A549 treated with GW870086 at 1 μM for 4 hours (cell line): Measurements from ENCODE around the gene CIDEC. TPM values are rescaled to one million over a fixed set of nuclear protein-coding genes. Genes with fewer than 3 reads are reported as not detected.

Source experiments
- total RNA-seq: library from RNA; stranded (reverse); fragments of 200-300 nt; extraction: Qiagen RNA extraction; gene quantifications from 5 replicates; pipeline ENCODE4 v1.2.3, GENCODE V29; 2022; ENCODE audit warnings: low read depth

Gene CIDEC
- 35.1 to 45.7 TPM (median 37.0 TPM) in 5 replicates for total RNA-seq

GRCh38 chr3:9879830-9880549 is at the start of gene CIDEC:
Gene CIDEC (minus strand): TSS chr3:9880253. CDS start chr3:9878486, 1,767 bp downstream.

DNA sequence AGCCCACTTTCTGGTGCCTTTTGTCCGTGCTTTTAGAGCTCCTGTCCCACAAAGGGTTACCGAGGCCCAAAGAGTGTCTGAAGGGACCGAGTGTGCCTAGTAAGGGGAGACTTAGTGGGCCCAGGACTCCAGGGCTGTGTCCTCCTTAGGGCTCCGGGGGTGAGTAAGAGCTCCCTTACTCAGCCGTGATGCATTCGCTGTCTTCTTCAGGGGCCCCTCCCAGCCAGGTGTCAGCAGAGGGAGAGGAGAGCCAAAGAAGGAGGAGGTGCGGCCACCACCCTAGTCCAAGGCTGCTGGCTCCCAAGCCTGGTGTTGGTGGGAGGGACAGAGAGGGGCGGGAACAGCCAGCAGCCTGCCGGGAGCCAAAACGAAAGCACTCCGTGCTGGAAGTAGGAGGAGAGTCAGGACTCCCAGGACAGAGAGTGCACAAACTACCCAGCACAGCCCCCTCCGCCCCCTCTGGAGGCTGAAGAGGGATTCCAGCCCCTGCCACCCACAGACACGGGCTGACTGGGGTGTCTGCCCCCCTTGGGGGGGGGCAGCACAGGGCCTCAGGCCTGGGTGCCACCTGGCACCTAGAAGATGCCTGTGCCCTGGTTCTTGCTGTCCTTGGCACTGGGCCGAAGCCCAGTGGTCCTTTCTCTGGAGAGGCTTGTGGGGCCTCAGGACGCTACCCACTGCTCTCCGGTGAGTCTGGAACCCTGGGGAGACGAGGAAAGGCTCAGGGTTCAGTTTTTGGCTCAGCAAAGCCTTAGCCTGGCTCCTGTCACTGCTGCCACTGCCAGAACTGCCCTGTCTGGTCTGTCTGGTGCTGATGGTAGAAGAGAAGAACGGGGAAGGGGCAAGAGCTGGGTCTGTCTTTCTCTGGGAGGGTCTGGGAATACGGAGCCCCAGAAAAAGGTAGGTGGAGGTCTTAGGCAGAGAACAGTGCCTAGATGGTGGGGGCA is 37.0 kb upstream of the CIDEC start, which contains the start of gene IL17RC:
IL17RC (plus strand) TSS at position 365 of the 947 bp plus-strand sequence; CDS start at position 583, 218 bp downstream.

GRCh38 chr3:9902372-9903237 is 22.6 kb upstream of the CIDEC start, which contains the start of gene IL17RE:
Gene IL17RE (plus strand): TSS chr3:9902848. CDS start chr3:9902933, 85 bp downstream.

GRCh38 chr3:9890249-9891071 is 10.4 kb upstream of the CIDEC start, which contains the start of gene JAGN1:
Gene JAGN1 (plus strand): TSS chr3:9890610. CDS start chr3:9890723, 113 bp downstream.

DNA sequence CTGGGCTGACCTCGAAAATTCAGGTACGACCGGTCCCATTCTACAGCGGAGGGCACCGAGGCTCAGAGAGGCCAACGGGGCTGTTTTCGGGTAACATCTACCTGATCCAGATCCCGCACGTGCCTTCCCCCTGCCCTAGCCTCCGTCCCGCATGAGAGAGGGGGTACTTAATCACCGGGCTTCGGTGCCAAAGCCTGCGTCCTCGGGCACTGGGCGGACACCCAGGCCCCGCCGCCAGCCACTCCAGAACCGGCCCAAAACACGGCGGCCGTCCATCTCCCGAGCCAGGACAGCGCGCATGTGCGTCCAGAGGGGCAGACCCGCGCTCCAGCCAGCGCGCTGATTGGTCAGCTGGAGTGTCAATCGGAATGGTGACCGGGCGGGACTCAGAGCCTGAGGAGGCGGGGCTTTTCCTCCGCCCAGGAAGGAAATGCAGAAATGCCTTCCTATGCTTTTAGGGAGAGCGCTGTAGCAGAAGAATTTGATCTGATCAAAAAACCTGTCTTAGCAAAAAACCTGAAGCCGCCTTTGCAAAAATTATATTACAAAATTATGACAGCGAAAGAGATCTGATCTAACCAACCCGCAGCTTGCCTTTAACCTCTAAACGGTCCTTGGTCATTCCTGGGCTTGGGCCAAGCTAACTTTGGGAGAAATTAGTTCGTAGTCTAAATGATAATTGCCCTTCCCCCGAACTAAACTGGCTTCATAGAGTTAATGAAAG is 36.2 kb downstream of the CIDEC start, which contains the start of gene RPUSD3:
RPUSD3 (minus strand) TSS at position 294 of the 724 bp plus-strand sequence; CDS start at position 276, 18 bp downstream.

Other genes starting within 250 kb of the CIDEC start
- gene MTMR14, start 230.7 kb downstream of the CIDEC start, total RNA-seq = 26.9 to 30.6 TPM (median 29.4 TPM) in 5 replicates
- gene CPNE9, start 176.4 kb downstream of the CIDEC start, total RNA-seq = 0.08 to 0.37 TPM (median 0.15 TPM) in 5 replicates
- 15.1 to 21.6 TPM (median 18.4 TPM) in 5 replicates for gene BRPF1, start 148.5 kb downstream of the CIDEC start, total RNA-seq
- gene OGG1, start 130.3 kb downstream of the CIDEC start, total RNA-seq = 11.4 to 18.9 TPM (median 16.5 TPM) in 5 replicates
- 15.3 to 18.5 TPM (median 16.8 TPM) in 5 replicates for gene CAMK1, start 110.3 kb downstream of the CIDEC start, total RNA-seq
- gene TADA3, start 87.8 kb downstream of the CIDEC start, total RNA-seq = 51.8 to 60.8 TPM (median 59.9 TPM) in 5 replicates
- gene ARPC4, start 87.2 kb downstream of the CIDEC start, total RNA-seq = 151 to 231 TPM (median 160 TPM) in 5 replicates
- gene TTLL3, start 70.0 kb downstream of the CIDEC start, total RNA-seq = 4.9 to 8.8 TPM (median 6.8 TPM) in 5 replicates
- 50.3 to 54.1 TPM (median 53.7 TPM) in 5 replicates for gene RPUSD3, start 36.2 kb downstream of the CIDEC start, total RNA-seq
- gene JAGN1, start 10.4 kb upstream of the CIDEC start, total RNA-seq = 80.7 to 106 TPM (median 91.1 TPM) in 5 replicates
- gene IL17RE, start 22.6 kb upstream of the CIDEC start, total RNA-seq = 1.1 to 2.4 TPM (median 2.2 TPM) in 5 replicates
- 27.9 to 29.8 TPM (median 28.7 TPM) in 5 replicates for gene IL17RC, start 36.8 kb upstream of the CIDEC start, total RNA-seq
- gene CRELD1, start 53.6 kb upstream of the CIDEC start, total RNA-seq = 12.0 to 13.4 TPM (median 13.0 TPM) in 5 replicates
- gene PRRT3, start 72.2 kb upstream of the CIDEC start, total RNA-seq = 1.1 to 1.8 TPM (median 1.7 TPM) in 5 replicates
- 114 to 145 TPM (median 124 TPM) in 5 replicates for gene EMC3, start 106.6 kb upstream of the CIDEC start, total RNA-seq
- 16.8 to 18.7 TPM (median 18.0 TPM) in 5 replicates for gene FANCD2, start 146.2 kb upstream of the CIDEC start, total RNA-seq
- not detected in 5 replicates for gene FANCD2OS, start 228.0 kb upstream of the CIDEC start, total RNA-seq
- gene BRK1, start 235.4 kb upstream of the CIDEC start, total RNA-seq = 169 to 183 TPM (median 175 TPM) in 5 replicates